HG03280 (cell line): ENCODE measurements around the gene NKAIN2.
"Not testable (repeated sequence)": the region's sequence is repeated elsewhere in the genome, so short reads cannot be mapped to it uniquely, and the experiment has no call there.

Experiments
- ATAC-seq: cut with Tn5 transposase; IDR thresholded peaks from one replicate; pipeline ENCODE4 v1.9.1; 2021; ENCODE audit warnings: mild to moderate bottlenecking, moderate library complexity; ENCODE audit not compliant: unreplicated experiment

NKAIN2 gene

DNA sequence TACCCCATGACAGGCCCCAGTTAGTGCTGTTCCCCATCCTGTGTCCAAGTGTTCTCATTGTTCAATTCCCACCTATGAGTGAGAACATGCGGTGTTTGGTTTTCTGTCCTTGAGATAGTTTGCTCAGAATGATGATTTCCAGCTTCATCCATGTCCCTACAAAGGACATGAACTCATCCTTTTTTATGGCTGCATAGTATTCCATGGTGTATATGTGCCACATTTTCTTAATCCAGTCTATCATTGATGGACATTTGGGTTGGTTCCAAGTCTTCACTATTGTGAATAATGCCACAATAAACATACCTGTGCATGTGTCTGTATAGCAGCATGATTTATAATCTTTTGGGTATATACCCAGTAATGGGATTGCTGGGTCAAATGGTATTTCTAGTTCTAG is 218.4 kb downstream of the NKAIN2 start:
- ATAC-seq: not testable (repeated sequence)

DNA sequence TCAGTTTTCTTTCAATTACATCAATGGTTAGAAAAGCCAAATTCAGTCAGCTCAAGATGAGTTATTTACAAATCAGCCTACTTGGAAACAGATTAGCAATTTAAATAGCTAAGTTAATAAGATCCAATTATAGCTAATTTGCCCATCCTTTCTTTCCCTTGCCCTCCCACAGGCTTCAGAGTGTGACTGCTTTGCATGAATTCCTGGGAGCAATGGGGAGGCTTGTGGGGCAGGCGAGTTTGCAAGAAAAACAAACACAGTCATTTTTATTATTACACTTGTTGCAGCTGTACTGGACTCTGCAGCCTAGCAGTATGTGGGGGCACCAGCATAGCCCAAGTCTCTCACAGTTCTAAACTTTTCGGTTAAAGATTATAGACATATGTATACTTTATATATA is 219.0 kb downstream of the NKAIN2 start:
- no peak for ATAC-seq

GRCh38 chr6:124026694-124027093 is 223.0 kb downstream of the NKAIN2 start:
- no peak for ATAC-seq

- no peak for ATAC-seq
These were observed 223.7 kb downstream of the NKAIN2 start for GRCh38 chr6:124027392-124027791.

DNA sequence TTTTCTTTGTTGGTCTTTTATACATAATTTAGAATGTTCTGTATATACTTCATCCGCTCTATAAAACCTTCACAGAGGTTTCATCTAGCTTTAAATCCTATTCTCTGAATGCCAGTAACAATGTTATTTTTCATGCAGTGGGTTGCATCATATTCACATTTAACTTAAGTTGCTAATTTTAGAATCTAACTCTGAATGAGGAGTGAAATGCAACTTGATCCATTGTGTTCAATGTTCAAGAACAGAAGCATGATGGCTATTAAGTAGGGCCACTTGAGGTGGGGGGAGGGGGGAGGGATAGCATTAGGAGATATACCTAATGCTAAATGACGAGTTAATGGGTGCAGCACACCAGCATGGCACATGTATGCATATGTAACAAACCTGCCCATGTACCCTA is 224.5 kb downstream of the NKAIN2 start:
- no peak for ATAC-seq

GRCh38 chr6:124029567-124029966 is 225.9 kb downstream of the NKAIN2 start:
- ATAC-seq: no peak

GRCh38 chr6:124033501-124033900 is 229.8 kb downstream of the NKAIN2 start:
- no peak for ATAC-seq

GRCh38 chr6:124036384-124036783 is 232.7 kb downstream of the NKAIN2 start:
- no peak for ATAC-seq

- ATAC-seq: peak; percentile 69
These were observed 237.0 kb downstream of the NKAIN2 start for GRCh38 chr6:124040655-124041054.

GRCh38 chr6:124052120-124052519 is 248.5 kb downstream of the NKAIN2 start:
- no peak for ATAC-seq

DNA sequence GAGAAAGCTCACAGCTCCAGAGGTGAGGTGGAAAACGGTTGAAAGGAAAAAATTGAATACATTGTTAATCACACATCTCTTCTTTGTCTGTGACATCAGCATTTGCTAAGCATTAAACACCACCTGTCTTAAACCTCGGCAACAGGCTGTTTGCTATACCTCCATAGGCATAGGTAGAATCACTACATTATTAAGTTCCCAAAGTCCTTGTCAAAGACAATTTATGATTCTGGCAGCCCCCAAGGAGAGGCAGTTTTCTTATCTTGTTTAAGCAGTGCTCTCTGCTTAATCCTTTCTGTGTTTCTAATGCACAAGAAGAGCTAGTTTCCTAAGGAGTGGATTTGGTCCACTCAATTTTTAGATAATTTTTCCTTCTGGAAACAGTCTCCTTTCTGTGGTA is 249.7 kb downstream of the NKAIN2 start:
- ATAC-seq: no peak

GRCh38 chr6:124054034-124054433 is 250.4 kb downstream of the NKAIN2 start:
- ATAC-seq: peak; percentile 57

- no peak for ATAC-seq
These were observed 251.7 kb downstream of the NKAIN2 start for GRCh38 chr6:124055395-124055794.

DNA sequence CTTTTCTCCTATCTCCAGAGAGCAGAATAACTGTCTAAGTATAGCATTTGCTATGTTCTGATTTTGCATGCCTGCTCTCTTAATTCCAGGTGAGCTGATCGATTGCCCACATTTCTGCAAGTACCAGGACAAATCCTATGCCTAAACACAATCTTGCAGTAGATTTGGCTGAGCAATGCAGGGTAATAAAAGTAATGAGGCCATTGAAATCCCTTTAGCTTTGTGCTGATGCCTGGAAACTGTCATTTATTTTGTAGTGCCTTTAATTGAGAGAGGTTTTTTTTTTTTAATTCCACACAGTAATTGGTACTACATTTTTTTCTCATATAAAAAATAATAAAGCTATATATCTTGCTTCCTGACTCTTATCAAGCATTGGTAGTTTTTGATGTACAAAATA is 252.3 kb downstream of the NKAIN2 start:
- ATAC-seq: no peak

DNA sequence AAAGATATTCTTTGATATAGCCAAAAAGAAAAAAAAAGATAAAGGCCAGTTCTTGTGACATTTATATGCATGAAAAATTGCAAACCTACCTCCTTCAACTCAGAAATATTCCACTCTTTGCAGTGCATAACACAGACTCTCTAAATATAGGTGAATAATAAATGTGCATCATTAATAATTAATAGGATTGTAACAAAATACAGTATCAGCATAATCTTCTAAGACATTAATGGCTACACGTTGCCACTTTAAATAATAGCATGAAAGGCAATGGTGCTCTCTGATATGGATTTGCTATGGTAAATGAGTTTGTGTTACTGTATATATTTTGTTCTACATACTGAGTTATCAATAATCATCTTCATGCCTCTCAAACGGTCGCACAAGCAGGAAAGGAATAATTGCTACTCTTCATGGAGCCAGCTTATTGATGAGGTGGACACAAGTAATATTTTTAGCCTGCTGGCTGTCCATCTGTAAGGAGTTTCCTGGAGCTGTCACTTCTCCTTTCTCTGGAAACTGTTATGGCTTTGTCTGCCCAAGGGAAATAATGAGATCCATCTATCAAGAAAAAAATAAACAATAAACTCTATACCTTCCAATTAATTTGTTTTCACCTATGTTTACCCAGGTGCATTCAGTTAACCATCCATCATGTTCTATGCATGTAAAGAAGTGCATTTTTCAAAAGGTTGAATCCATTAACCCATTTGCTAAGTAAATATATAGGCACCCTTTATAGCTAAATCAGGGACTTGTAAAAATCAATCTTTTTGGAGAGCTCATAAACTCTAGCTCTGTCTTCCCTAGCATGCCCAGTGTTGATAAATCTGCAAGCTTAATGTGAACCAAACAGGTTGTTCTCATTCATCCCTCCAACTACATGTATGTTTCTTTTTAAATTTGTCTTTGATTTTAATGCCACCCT is 253.0 kb downstream of the NKAIN2 start:
- ATAC-seq: no peak

DNA sequence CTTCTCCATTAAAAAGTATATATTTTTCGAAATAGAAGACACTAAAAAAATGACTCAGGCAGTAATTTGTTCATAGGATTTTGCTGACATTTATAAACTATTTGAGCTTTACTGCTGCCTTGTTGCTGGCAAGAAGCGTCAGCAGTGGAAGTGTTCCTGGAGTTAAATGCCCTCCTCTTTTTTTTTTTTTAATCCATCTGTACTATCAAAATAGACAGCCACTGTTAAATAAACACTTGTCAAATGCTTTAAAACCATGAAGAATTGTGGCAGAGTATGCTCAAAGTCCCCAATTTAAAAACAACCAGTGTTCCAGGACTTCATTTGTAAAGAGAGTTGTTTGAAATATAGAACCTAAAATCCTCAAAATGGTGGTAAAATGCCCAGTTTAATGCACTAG is 253.8 kb downstream of the NKAIN2 start:
- ATAC-seq: no peak

GRCh38 chr6:124064317-124065113 is 260.9 kb downstream of the NKAIN2 start:
- ATAC-seq: no peak

- no peak for ATAC-seq
These were observed 262.6 kb downstream of the NKAIN2 start for GRCh38 chr6:124066269-124066668.

- ATAC-seq: no peak
These were observed 263.4 kb downstream of the NKAIN2 start for GRCh38 chr6:124066946-124067552.

GRCh38 chr6:124069230-124069950 is 265.7 kb downstream of the NKAIN2 start:
- no peak for ATAC-seq

GRCh38 chr6:124073021-124073420 is 269.4 kb downstream of the NKAIN2 start:
- no peak for ATAC-seq
